ENCODE measurements around the gene NDUFA6. TPM values are rescaled to one million over a fixed set of nuclear protein-coding genes. Genes with fewer than 3 reads are reported as not detected.

The NDUFA6 gene
- total RNA-seq, 1 donor from 2014 or later = 71.0 TPM

Other genes starting within 250 kb of the NDUFA6 start
- gene SHISA8, start 175.7 kb downstream of the NDUFA6 start, total RNA-seq = 0.90 and 1.2 TPM in 2 replicates
- gene TNFRSF13C, start 164.0 kb downstream of the NDUFA6 start, total RNA-seq = 1.1 and 1.7 TPM in 2 replicates
- 50.5 and 53.5 TPM in 2 replicates for gene CENPM, start 143.6 kb downstream of the NDUFA6 start, total RNA-seq
- 7.2 and 8.2 TPM in 2 replicates for gene SEPTIN3, start 121.3 kb downstream of the NDUFA6 start, total RNA-seq
- 2.9 and 3.5 TPM in 2 replicates for gene WBP2NL, start 92.0 kb downstream of the NDUFA6 start, total RNA-seq
- gene NAGA, start 20.0 kb downstream of the NDUFA6 start, total RNA-seq = 44.1 and 44.2 TPM in 2 replicates
- gene PHETA2, start 16.5 kb downstream of the NDUFA6 start, total RNA-seq = 4.0 and 4.7 TPM in 2 replicates
- 82.5 and 85.9 TPM in 2 replicates for gene SMDT1, start 11.1 kb downstream of the NDUFA6 start, total RNA-seq
- 6.5 and 7.0 TPM in 2 replicates for gene CYP2D6, start 40.0 kb upstream of the NDUFA6 start, total RNA-seq
- gene TCF20, start 179.9 kb upstream of the NDUFA6 start, total RNA-seq = 83.0 and 84.4 TPM in 2 replicates